Progenitor cell of endocrine pancreas (in vitro differentiated cells): ENCODE results near the gene FH. TPM values are rescaled to one million over a fixed set of nuclear protein-coding genes. Genes with fewer than 3 reads are reported as not detected.

Source experiments
- DNase-seq: peaks from one replicate; pipeline ENCODE4 v3.0.0; 2021; ENCODE audit warnings: low spot score; ENCODE audit not compliant: unreplicated experiment
- H3K27ac Mint-ChIP-seq: 2 replicates; pipeline ENCODE4 v1.8.0; 2021; ENCODE audit warnings: mild to moderate bottlenecking, moderate library complexity, mixed read lengths
- H3K27me3 Mint-ChIP-seq: 2 replicates; pipeline ENCODE4 v1.8.0; 2021; ENCODE audit warnings: mixed read lengths
- H3K36me3 Mint-ChIP-seq: 2 replicates; pipeline ENCODE4 v1.8.0; 2022; ENCODE audit warnings: mixed read lengths; ENCODE audit not compliant: insufficient read depth
- H3K4me1 Mint-ChIP-seq: 2 replicates; pipeline ENCODE4 v1.8.0; 2021; ENCODE audit warnings: low read depth, mixed read lengths
- H3K4me3 Mint-ChIP-seq: 2 replicates; pipeline ENCODE4 v1.8.0; 2021; ENCODE audit warnings: low read depth, mild to moderate bottlenecking, moderate library complexity, mixed read lengths
- H3K9me3 Mint-ChIP-seq: 2 replicates; pipeline ENCODE4 v1.8.0; 2021; ENCODE audit warnings: low read depth, mixed read lengths
- CTCF ChIP-seq: fragments of 200-600 bp; sonication (generic); IDR thresholded peaks from one replicate; pipeline ENCODE4 v1.5.0; 2021; ENCODE audit warnings: antibody characterized with exemption, mild to moderate bottlenecking; ENCODE audit not compliant: unreplicated experiment
- total RNA-seq: library from RNA; stranded (reverse); gene quantifications from 2 replicates; pipeline ENCODE4 v1.2.1, GENCODE V29; 2021

FH gene
- total RNA-seq, 1 donor from 2014 or later: 59.7 TPM

- no peak for TF ChIP-seq CTCF
- Mint-ChIP-seq H3K4me3 (no peak overlapping the region), H3K27ac (no peak overlapping the region), H3K9me3 (no peaks in the 10 kb centered on the region), H3K36me3 (no peaks in the 10 kb centered on the region), H3K27me3 (no peaks in the 10 kb centered on the region), H3K4me1 (no peaks in the 10 kb centered on the region)
- DNase-seq: no peak
These were observed 22.8 kb upstream of the FH start for GRCh38 chr1:241542199-241542907.

- Mint-ChIP-seq H3K36me3 (no peaks in the 10 kb centered on the region), H3K27ac (no peak overlapping the region), H3K4me3 (no peak overlapping the region), H3K27me3 (no peaks in the 10 kb centered on the region), H3K9me3 (no peaks in the 10 kb centered on the region), H3K4me1 (peaks cover 2% of the 10 kb centered on the region)
- DNase-seq: no peak
- TF ChIP-seq CTCF: no peak
These were observed 17.4 kb upstream of the FH start for GRCh38 chr1:241536969-241537368.

GRCh38 chr1:241536304-241536703 lies 16.7 kb upstream of the FH start:
- DNase-seq: no peak
- no peaks in the 10 kb centered on the region for H3K36me3 Mint-ChIP-seq
- H3K9me3 Mint-ChIP-seq: no peaks in the 10 kb centered on the region
- H3K4me3 Mint-ChIP-seq: no peak overlapping the region
- no peak for TF ChIP-seq CTCF
- peaks cover 7% of the 10 kb centered on the region for H3K4me1 Mint-ChIP-seq
- no peaks in the 10 kb centered on the region for H3K27me3 Mint-ChIP-seq
- H3K27ac Mint-ChIP-seq: no peak overlapping the region

GRCh38 chr1:241533326-241534115 lies 14.0 kb upstream of the FH start:
- Mint-ChIP-seq H3K9me3 (no peaks in the 10 kb centered on the region), H3K27ac (no peak overlapping the region), H3K27me3 (no peaks in the 10 kb centered on the region), H3K4me1 (peaks cover 10% of the 10 kb centered on the region), H3K4me3 (no peak overlapping the region), H3K36me3 (no peaks in the 10 kb centered on the region)
- DNase-seq: no peak
- no peak for TF ChIP-seq CTCF

GRCh38 chr1:241532864-241533263 lies 13.3 kb upstream of the FH start:
- Mint-ChIP-seq H3K36me3 (no peaks in the 10 kb centered on the region), H3K4me3 (no peak overlapping the region)
- TF ChIP-seq CTCF: no peak

More at GRCh38 chr1:241532864-241533263, 13.3 kb upstream of the FH start:
- Mint-ChIP-seq H3K27ac (no peak overlapping the region), H3K27me3 (no peaks in the 10 kb centered on the region), H3K9me3 (no peaks in the 10 kb centered on the region), H3K4me1 (peaks cover 10% of the 10 kb centered on the region)
- no peak for DNase-seq
